GM12892 (cell line): ENCODE data around the gene RASGEF1C.

Experiments
- POLR2A ChIP-seq: IDR thresholded peaks from 2 replicates; pipeline ENCODE4 v1.6.1; 2011; ENCODE audit warnings: low read depth, low read length, control low read depth
- POLR2AphosphoS5 ChIP-seq: IDR thresholded peaks from 2 replicates; pipeline ENCODE4 v1.6.1; 2011; ENCODE audit warnings: low read depth, low read length, control low read depth
- TAF1 ChIP-seq: IDR thresholded peaks from 2 replicates; pipeline ENCODE4 v1.6.1; 2011; ENCODE audit warnings: low read depth, mild to moderate bottlenecking, control low read depth, low read length, borderline replicate concordance

DNA sequence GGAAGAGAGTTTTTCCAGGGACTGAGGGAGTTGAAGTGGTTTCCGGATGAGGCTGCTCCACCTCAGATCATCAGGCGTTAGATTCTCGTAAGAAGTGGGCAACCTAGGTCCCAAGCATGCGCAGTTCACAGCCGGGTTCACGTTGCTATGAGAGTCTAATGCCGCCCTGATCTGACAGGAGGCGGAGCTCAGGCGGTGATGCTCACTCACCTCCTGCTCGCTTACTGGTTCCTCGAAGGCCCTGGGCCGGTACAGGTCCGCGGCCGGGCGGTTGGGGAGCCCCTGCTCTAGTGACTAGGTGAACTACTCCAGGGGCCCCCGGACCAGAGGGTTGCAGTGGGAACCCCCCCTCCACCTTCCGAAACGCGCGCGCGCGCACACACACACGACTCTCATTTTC lies 136.5 kb downstream of the RASGEF1C start:
- TF ChIP-seq POLR2AphosphoS5 (no peak), POLR2A (no peak), TAF1 (no peak)
